ENCODE measurements around the gene FERMT3.

The FERMT3 gene

GRCh38 chr11:64165481-64165841 is 41.1 kb upstream of the FERMT3 start:
- POLR2A ChIA-PET = interaction anchor here (0.6 to 4.2 kb wide), 9 partner anchors 11 to 397 kb away, joined by 3 to 27 read pairs (median 4); partner anchors contain the start of genes PLCB3, PRDX5, STIP1 and TRMT112
- peak; percentile 20 for DNase-seq (ENCODE audit: extremely low spot score)
- CTCF ChIA-PET = interaction anchor here (0.6 kb wide), 1 partner anchor 332 kb away, joined by 3 read pairs; no protein-coding TSS in a partner anchor
- TF ChIP-seq PKNOX1 (IDR thresholded peaks at IDR 0.05) (no peak), ZNF384 (IDR thresholded peaks at IDR 0.05) (no peak), TARDBP (IDR thresholded peaks at IDR 0.05) (no peak), ARNT (IDR thresholded peaks at IDR 0.05) (no peak), CTBP1 (IDR thresholded peaks at IDR 0.05; ENCODE audit: borderline replicate concordance) (no peak)

GRCh38 chr11:64165842-64166635 is 40.5 kb upstream of the FERMT3 start, which contains the start of gene MACROD1:
Gene MACROD1 (minus strand): TSS chr11:64166113. CDS start chr11:64165994, 119 bp downstream.
- DNase-seq (ENCODE audit: extremely low spot score) = peak; percentile 85
- ChIA-PET POLR2A (interaction anchor here (0.7 to 4.2 kb wide), 6 partner anchors 10 to 154 kb away, joined by 3 to 27 read pairs (median 4); partner anchors contain the start of genes PRDX5, STIP1 and TRMT112), CTCF (no interaction called here)
- TF ChIP-seq TARDBP (IDR thresholded peaks at IDR 0.05) (peak; percentile 79), SUZ12 (IDR thresholded peaks at IDR 0.05) (no peak)

GRCh38 chr11:64170419-64170818 is 36.1 kb upstream of the FERMT3 start:
- TF ChIP-seq TARDBP (IDR thresholded peaks at IDR 0.05) (no peak), L3MBTL2 (conservative IDR thresholded peaks at IDR 0.05) (no peak), BHLHE40 (IDR thresholded peaks at IDR 0.05; ENCODE audit: borderline replicate concordance) (no peak), SP1 (IDR thresholded peaks at IDR 0.05) (no peak), ZNF384 (IDR thresholded peaks at IDR 0.05) (peak; percentile 65; the same call in 1 of the 2 replicates)
- DNase-seq (ENCODE audit: extremely low spot score) = no peak
- ChIA-PET CTCF (interaction anchor here (0.9 kb wide), 1 partner anchor 403 kb away, joined by 3 read pairs; no protein-coding TSS in a partner anchor), POLR2A (interaction anchor here (0.9 to 2.3 kb wide), 4 partner anchors 8 to 16 kb away, joined by 3 to 9 read pairs (median 4); partner anchors contain the start of gene STIP1)

- ChIA-PET CTCF (interaction anchor here (0.6 kb wide), 1 partner anchor 139 kb away, joined by 3 read pairs; no protein-coding TSS in a partner anchor), POLR2A (interaction anchor here (0.6 to 1.0 kb wide), 2 partner anchors 11 to 36 kb away, joined by 3 to 4 read pairs; no protein-coding TSS in a partner anchor)
- TF ChIP-seq PKNOX1 (IDR thresholded peaks at IDR 0.05) (no peak), BHLHE40 (IDR thresholded peaks at IDR 0.05; ENCODE audit: borderline replicate concordance) (no peak), TARDBP (IDR thresholded peaks at IDR 0.05) (no peak), L3MBTL2 (conservative IDR thresholded peaks at IDR 0.05) (no peak)
- DNase-seq (ENCODE audit: extremely low spot score) = no peak
Measured at GRCh38 chr11:64173616-64174355, 32.7 kb upstream of the FERMT3 start.

GRCh38 chr11:64176751-64177150 is 29.8 kb upstream of the FERMT3 start:
- DNase-seq (ENCODE audit: extremely low spot score) = no peak
- ChIA-PET POLR2A (interaction anchor here (1.8 kb wide), 1 partner anchor 11 kb away, joined by 4 read pairs; the partner anchor contains the start of gene MACROD1), CTCF (no interaction called here)
- TF ChIP-seq CTBP1 (IDR thresholded peaks at IDR 0.05; ENCODE audit: borderline replicate concordance) = no peak
- no peak for TF ChIP-seq FOXA1 (IDR thresholded peaks at IDR 0.05)
- no peak for TF ChIP-seq SP1 (IDR thresholded peaks at IDR 0.05)
- TF ChIP-seq HDGF (IDR thresholded peaks at IDR 0.05; ENCODE audit: borderline replicate concordance) = no peak
- no peak for TF ChIP-seq NFRKB (IDR thresholded peaks at IDR 0.05)
- TF ChIP-seq PKNOX1 (IDR thresholded peaks at IDR 0.05) = no peak
- TF ChIP-seq SUZ12 (IDR thresholded peaks at IDR 0.05) = no peak
- no peak for TF ChIP-seq FOXK2 (IDR thresholded peaks at IDR 0.05)
- TF ChIP-seq BHLHE40 (IDR thresholded peaks at IDR 0.05; ENCODE audit: borderline replicate concordance) = no peak
- no peak for TF ChIP-seq ARNT (IDR thresholded peaks at IDR 0.05)
- no peak for TF ChIP-seq TARDBP (IDR thresholded peaks at IDR 0.05)
- TF ChIP-seq L3MBTL2 (conservative IDR thresholded peaks at IDR 0.05) = no peak
- no peak for TF ChIP-seq LEF1 (IDR thresholded peaks at IDR 0.05; ENCODE audit: borderline replicate concordance)
- no peak for TF ChIP-seq ZNF384 (IDR thresholded peaks at IDR 0.05)
- no peak for TF ChIP-seq FOXM1 (IDR thresholded peaks at IDR 0.05; ENCODE audit: borderline replicate concordance)

GRCh38 chr11:64178203-64178602 is 28.3 kb upstream of the FERMT3 start:
- POLR2A ChIA-PET = interaction anchor here (0.9 kb wide), 1 partner anchor 8 kb away, joined by 3 read pairs; no protein-coding TSS in a partner anchor
- no peak for DNase-seq (ENCODE audit: extremely low spot score)
- TF ChIP-seq CTBP1 (IDR thresholded peaks at IDR 0.05; ENCODE audit: borderline replicate concordance) = no peak
- no peak for TF ChIP-seq HDGF (IDR thresholded peaks at IDR 0.05; ENCODE audit: borderline replicate concordance)
- no peak for TF ChIP-seq SP1 (IDR thresholded peaks at IDR 0.05)
- CTCF ChIA-PET = no interaction called here
